Ovary (tissue), 10 donors: ENCODE results near the gene MRC1. TPM values are rescaled to one million over a fixed set of nuclear protein-coding genes. Genes with fewer than 3 reads are reported as not detected.

Source experiments
- DNase-seq, 5 donors: peaks; one replicate each; pipeline ENCODE4 v3.0.0-alpha.2; 2019 to 2020
- H3K27ac ChIP-seq, 2 donors: fragments of 200-600 bp; one replicate each; pipeline versions ENCODE4 v1.5.1 to v1.8.0; 2019 to 2022
- H3K27me3 ChIP-seq: fragments of 200-600 bp; one replicate; pipeline ENCODE4 v1.8.0; 2022
- H3K36me3 ChIP-seq: fragments of 200-600 bp; sonication (generic); one replicate; pipeline ENCODE4 v1.5.1; 2019
- H3K4me1 ChIP-seq: one replicate; pipeline ENCODE4 v1.8.1; 2013; ENCODE audit warnings: mild to moderate bottlenecking, moderate library complexity; ENCODE audit not compliant: insufficient read depth
- H3K4me3 ChIP-seq: fragments of 200-600 bp; sonication (generic); one replicate; pipeline ENCODE4 v1.5.1; 2017
- H3K9me3 ChIP-seq, 2 donors: fragments of 200-600 bp in 1 of 2; sonication (generic) in 1 of 2; one replicate each; pipeline versions ENCODE4 v1.5.1 to v1.8.1; 2013 to 2019; ENCODE audit warnings: mild to moderate bottlenecking in 1 of 2, moderate library complexity in 1 of 2
- CTCF ChIP-seq, 3 donors: fragments of 450-650 bp in 2 of 3; fragments of 200-600 bp in 1 of 3; IDR thresholded peaks; one replicate each; pipeline versions ENCODE4 v1.5.1 to v1.8.0; 2016 to 2022; ENCODE audit warnings: antibody characterized with exemption in 3 of 3, mild to moderate bottlenecking in 1 of 3
- EP300 ChIP-seq: sonication (generic); formaldehyde crosslinking; IDR thresholded peaks from one replicate; pipeline ENCODE4 v1.6.1; 2017; ENCODE audit warnings: antibody characterized with exemption
- POLR2A ChIP-seq: fragments of 450-650 bp; IDR thresholded peaks from one replicate; pipeline ENCODE4 v1.6.1; 2017; ENCODE audit warnings: antibody characterized with exemption, mild to moderate bottlenecking, moderate library complexity
- whole genome bisulfite sequencing, 3 donors: extraction: QIAGEN DNeasy Blood & Tissue Kit in 1 of 3; methylation state at CpG; one replicate each; pipeline versions ENCODE4 v1.1.5 to v1.1.7; 2013 to 2017; 5-methylcytosine and 5-hydroxymethylcytosine counted together
- intact Hi-C, 4 donors: fragments of 100-400 bp; cut with DNase I; formaldehyde crosslinking; loops; one replicate each; pipeline versions ENCODE4 v1.11.0 to v1.15.1; 2022 to 2023
- long read RNA-seq, 3 donors: library from polyadenylated mRNA in 2 of 3; unstranded in 2 of 3; transcript quantifications; one replicate each; pipeline ENCODE4 v2.0.0 and lab custom pipeline, GENCODE V29; 2021 to 2026
- polyA plus RNA-seq, 2 donors: library from polyadenylated mRNA; stranded (reverse); fragments of 200-250 nt in 1 of 2; fragments of 350-450 nt in 1 of 2; fragmentation: Illumina TruSeq in 1 of 2; extraction: RNeasy Lipid Tissue Mini Kit (QIAGEN cat#74804) in 1 of 2; gene quantifications; one replicate each; pipeline ENCODE4 v1.2.3, GENCODE V29; 2013 to 2014
- total RNA-seq, 7 donors: library from RNA; depleted of rRNA in 2 of 7; stranded (reverse); fragments of >200 nt in 2 of 7; fragmentation: NEBNext Ultra II Directional in 3 of 7; extraction: Animal tissue kit (Norgen Biotek cat#: 25700) in 3 of 7; gene quantifications; one replicate each; pipeline versions ENCODE4 v1.1.0 to v1.2.4, GENCODE V29; 2016 to 2023
- donor health status: DM: no; HTN: no; CAD: no; lungs with moderate emphysema.
- donor health status: DM: no; HTN: no; CAD: no.
- donor health status: Bipolar disorder and iron deficiency.
- donor health status: DM: yes; HTN: yes; CAD: no.
- donor health status: DM: no; HTN: no; CAD: no.
- donor health status: DM: yes; HTN: yes; CAD: no.

The MRC1 gene
- total RNA-seq = 10 to 100 TPM in 5 of 7 donors, 1 to 10 TPM in 2; 6.6 to 39.9 (median 13.3) TPM
- polyA plus RNA-seq = 10 to 100 TPM in 1 of 2 donors, 1 to 10 TPM in 1; 7.9 to 26.6 TPM
- long read RNA-seq, donor 1, partial matches to known transcripts = 14 of 17 reads
- long read RNA-seq, donor 1, other reads (novel, unspliced or antisense) = 3 of 17 reads
- long read RNA-seq, donor 2, full-length matches to known transcripts = 1 of 1 reads
- long read RNA-seq, donor 2, partial matches to known transcripts = 0 of 1 reads
- long read RNA-seq, donor 2, other reads (novel, unspliced or antisense) = 0 of 1 reads
- long read RNA-seq, donor 3, full-length matches to known transcripts = 13 of 20 reads
- long read RNA-seq, donor 3, partial matches to known transcripts = 5 of 20 reads
- long read RNA-seq, donor 3, other reads (novel, unspliced or antisense) = 2 of 20 reads

GRCh38 chr10:17808971-17809841 lies at the start of gene MRC1:
Gene MRC1 (plus strand): TSS chr10:17809348. CDS start chr10:17809466, 118 bp downstream.
- Histone ChIP-seq H3K4me1 (no peaks in the 10 kb centered on the region), H3K27ac (no peak within 1 kb of the TSS), H3K36me3 (no peaks in the 10 kb centered on the region), H3K4me3 (no peak within 1 kb of the TSS), H3K9me3 (no peaks in the 10 kb centered on the region), H3K27me3 (no peaks in the 10 kb centered on the region)
- TF ChIP-seq EP300 (no peak), CTCF (IDR thresholded peaks at IDR 0.05) (no peak), POLR2A (no peak)
- intact Hi-C loops = no loop called here
- DNase-seq = no peak
- 76 to 87% (median 82%) methylated on average over 23 of the region's 23 CpGs for WGBS, 3 donors

- WGBS, 3 donors = 55 to 58% (median 56%) methylated on average over 4 of the region's 4 CpGs
- intact Hi-C loops = no loop called here
- H3K4me3 ChIP-seq = no peak overlapping the region
- peaks cover 0 to 2% of the 10 kb centered on the region in 2 donors for H3K9me3 ChIP-seq
- no peak for DNase-seq
- no peak overlapping the region for H3K27ac ChIP-seq
- TF ChIP-seq CTCF (IDR thresholded peaks at IDR 0.05) (no peak), EP300 (no peak), POLR2A (no peak)
- no peaks in the 10 kb centered on the region for H3K4me1 ChIP-seq
- H3K36me3 ChIP-seq = no peaks in the 10 kb centered on the region
- H3K27me3 ChIP-seq = no peaks in the 10 kb centered on the region
Observed at GRCh38 chr10:17764142-17764541, 45.0 kb upstream of the MRC1 start.

- Histone ChIP-seq H3K9me3 (peaks cover 0 to 2% of the 10 kb centered on the region in 2 donors), H3K27me3 (no peaks in the 10 kb centered on the region), H3K27ac (no peak overlapping the region), H3K4me3 (no peak overlapping the region), H3K36me3 (no peaks in the 10 kb centered on the region), H3K4me1 (no peaks in the 10 kb centered on the region)
- intact Hi-C loops = no loop called here
- TF ChIP-seq POLR2A (no peak), EP300 (no peak), CTCF (IDR thresholded peaks at IDR 0.05) (no peak)
- no peak for DNase-seq
- WGBS, 3 donors = 60 to 68% (median 64%) methylated on average over 3 of the region's 3 CpGs
Observed at GRCh38 chr10:17765602-17766001, 43.5 kb upstream of the MRC1 start.

GRCh38 chr10:17766731-17767130 lies 42.4 kb upstream of the MRC1 start:
- Histone ChIP-seq H3K4me1 (no peaks in the 10 kb centered on the region), H3K36me3 (no peaks in the 10 kb centered on the region), H3K9me3 (peaks cover 0 to 2% of the 10 kb centered on the region in 2 donors), H3K27ac (no peak overlapping the region), H3K27me3 (no peaks in the 10 kb centered on the region), H3K4me3 (no peak overlapping the region)
- intact Hi-C loops = no loop called here
- no peak for TF ChIP-seq POLR2A
- TF ChIP-seq CTCF (IDR thresholded peaks at IDR 0.05) = no peak
- no peak for TF ChIP-seq EP300
- no peak for DNase-seq
- WGBS, 3 donors = 61 to 89% (median 73%) methylated on average over 1 of the region's 1 CpG
